ENCODE measurements around the gene DNAJC5. TPM values are rescaled to one million over a fixed set of nuclear protein-coding genes. Genes with fewer than 3 reads are reported as not detected.

DNAJC5 gene
- polyA plus RNA-seq, 1 donor (not counting 4 experiments of a cell fraction or from before 2014, with no cell fraction given): 43.7 TPM

DNA sequence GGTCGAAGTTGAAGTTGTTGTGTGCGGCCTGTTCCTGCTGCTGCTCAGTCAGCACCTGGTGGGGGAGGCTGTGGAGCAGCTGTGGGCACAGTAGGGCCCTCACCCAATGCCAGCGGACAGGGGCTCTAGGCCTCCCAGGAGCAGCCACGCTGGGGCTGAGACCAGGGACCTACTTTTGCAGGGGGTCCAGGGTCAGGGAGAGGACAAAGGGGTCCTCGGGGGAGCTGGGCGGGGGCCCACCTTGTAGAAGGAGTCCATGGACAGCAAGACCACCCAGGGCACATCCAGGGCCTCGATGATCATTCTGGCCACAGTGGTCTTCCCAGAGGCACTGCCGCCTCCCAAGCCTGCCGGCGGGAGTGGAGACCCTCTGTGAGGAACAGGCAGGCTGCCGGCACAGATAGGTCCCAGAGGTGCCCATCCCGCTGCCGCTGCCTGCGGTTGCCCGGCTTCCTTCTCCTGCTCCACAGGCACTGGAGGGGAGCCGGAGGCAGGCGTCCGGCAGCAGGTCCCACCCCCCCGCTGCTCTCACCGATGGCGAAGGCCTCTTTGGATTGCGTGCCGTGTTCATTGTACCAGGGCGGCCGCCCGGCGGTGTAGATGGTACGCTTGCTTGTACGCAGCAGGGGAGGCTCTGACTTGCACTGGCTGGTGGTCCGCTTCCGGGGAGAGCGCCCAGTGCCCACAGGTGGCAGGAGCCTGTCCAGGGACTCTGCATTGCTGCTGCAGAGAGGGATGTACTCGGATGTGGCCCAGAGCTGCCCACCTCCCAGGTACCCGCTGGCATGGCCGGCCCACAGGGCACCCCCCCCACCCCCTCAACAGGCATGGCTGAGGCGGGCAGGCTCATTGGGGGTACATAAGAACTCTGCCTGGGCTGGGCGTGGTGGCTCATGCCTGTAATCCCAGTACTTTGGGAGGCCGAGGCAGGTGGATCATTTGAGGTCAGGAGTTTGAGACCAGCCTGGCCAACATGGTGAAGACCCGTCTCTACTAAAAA is 51.3 kb downstream of the DNAJC5 start:
- Histone ChIP-seq H3K4me1 (ENCODE audit: control insufficient read depth, extremely low read depth, insufficient read depth, low read length) (peaks cover 46% of the 10 kb centered on the region), H3K4me3 (ENCODE audit: control insufficient read depth in 2 of 3, extremely low read depth in 1 of 3, insufficient read depth in 2 of 3, low read depth in 1 of 3, low read length in 3 of 3) (no peak overlapping the region), H4K20me1 (ENCODE audit: control insufficient read depth, extremely low read depth, insufficient read depth, low read length) (peaks cover 43% of the 10 kb centered on the region), H3K9ac (ENCODE audit: control insufficient read depth, extremely low read depth, insufficient read depth, low read length) (no peak overlapping the region), H3K4me2 (ENCODE audit: control insufficient read depth, extremely low read depth, insufficient read depth, low read depth, low read length) (no peak overlapping the region), H3K27me3 (ENCODE audit: control insufficient read depth, extremely low read depth, insufficient read depth, low read length) (no peaks in the 10 kb centered on the region), H2AFZ (ENCODE audit: control insufficient read depth, low read length) (no peak overlapping the region), H3K9me3 (ENCODE audit: control insufficient read depth, low read depth, low read length) (no peaks in the 10 kb centered on the region), H3K27ac (ENCODE audit: control insufficient read depth, insufficient read depth, low read length) (no peak overlapping the region), H3K79me2 (ENCODE audit: control insufficient read depth, insufficient read depth, low read length) (peaks cover 51% of the 10 kb centered on the region), H3K36me3 (ENCODE audit: control insufficient read depth in 2 of 2, extremely low read depth in 1 of 2, insufficient read depth in 2 of 2, low read length in 2 of 2) (peaks cover 16 to 22% of the 10 kb centered on the region in 2 experiments), H3K9me1 (ENCODE audit: control insufficient read depth, extremely low read depth, insufficient read depth, low read length) (peaks cover 8% of the 10 kb centered on the region)
- dilution Hi-C loops (cut with MboI; ENCODE audit: extremely low pct_ligation_motif_present, low sequenced_read_pairs): no loop called here
- TF ChIP-seq EZH2 (IDR thresholded peaks at IDR 0.05; ENCODE audit: low read length): no peak
- TF ChIP-seq, protein P1, sequence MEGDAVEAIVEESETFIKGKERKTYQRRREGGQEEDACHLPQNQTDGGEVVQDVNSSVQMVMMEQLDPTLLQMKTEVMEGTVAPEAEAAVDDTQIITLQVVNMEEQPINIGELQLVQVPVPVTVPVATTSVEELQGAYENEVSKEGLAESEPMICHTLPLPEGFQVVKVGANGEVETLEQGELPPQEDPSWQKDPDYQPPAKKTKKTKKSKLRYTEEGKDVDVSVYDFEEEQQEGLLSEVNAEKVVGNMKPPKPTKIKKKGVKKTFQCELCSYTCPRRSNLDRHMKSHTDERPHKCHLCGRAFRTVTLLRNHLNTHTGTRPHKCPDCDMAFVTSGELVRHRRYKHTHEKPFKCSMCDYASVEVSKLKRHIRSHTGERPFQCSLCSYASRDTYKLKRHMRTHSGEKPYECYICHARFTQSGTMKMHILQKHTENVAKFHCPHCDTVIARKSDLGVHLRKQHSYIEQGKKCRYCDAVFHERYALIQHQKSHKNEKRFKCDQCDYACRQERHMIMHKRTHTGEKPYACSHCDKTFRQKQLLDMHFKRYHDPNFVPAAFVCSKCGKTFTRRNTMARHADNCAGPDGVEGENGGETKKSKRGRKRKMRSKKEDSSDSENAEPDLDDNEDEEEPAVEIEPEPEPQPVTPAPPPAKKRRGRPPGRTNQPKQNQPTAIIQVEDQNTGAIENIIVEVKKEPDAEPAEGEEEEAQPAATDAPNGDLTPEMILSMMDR (optimal IDR thresholded peaks at IDR 0.05 in 1 of 3, IDR thresholded peaks at IDR 0.05 in 1 of 3, conservative IDR thresholded peaks at IDR 0.05 in 1 of 3; ENCODE audit: extremely low read depth in 1 of 3, insufficient read depth in 2 of 3, low read length in 3 of 3): no peak
- FAIRE-seq (no peak), DNase-seq (ENCODE audit: low read depth, low spot score) (no peak)

DNA sequence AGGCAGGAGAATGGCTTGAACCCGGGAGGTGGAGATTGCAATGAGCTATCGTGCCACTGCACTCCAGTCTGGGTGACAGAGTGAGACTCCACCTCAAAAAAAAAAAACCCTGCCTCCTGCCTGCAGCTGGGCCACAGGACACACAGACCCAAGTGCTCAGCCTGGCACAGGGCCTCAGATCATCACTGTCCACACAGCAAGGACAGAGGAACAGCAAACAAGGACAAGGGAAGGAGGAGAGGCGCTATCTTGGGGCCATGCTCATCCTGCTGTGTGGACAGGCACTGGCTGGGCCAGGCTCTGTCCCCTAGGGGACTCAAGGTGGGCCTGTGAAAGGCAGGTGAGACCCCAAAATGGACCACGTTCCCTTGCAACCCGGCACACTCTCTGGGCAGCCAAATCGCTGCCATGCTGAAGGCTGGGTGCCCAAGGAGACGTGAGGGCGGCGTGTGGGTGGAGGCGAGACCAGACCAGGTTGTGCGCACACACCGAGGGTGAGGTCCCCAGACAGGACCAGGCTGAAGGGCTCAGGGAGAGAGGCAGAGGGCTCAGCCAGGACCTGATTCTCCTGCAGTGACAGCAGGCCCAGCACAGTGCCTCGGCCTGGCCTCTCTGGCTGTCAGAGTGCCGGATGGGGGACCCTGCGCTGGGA is 52.2 kb downstream of the DNAJC5 start:
- dilution Hi-C loops (cut with MboI; ENCODE audit: extremely low pct_ligation_motif_present, low sequenced_read_pairs): no loop called here
- Histone ChIP-seq H4K20me1 (ENCODE audit: control insufficient read depth, extremely low read depth, insufficient read depth, low read length) (peaks cover 49% of the 10 kb centered on the region), H3K27me3 (ENCODE audit: control insufficient read depth, extremely low read depth, insufficient read depth, low read length) (no peaks in the 10 kb centered on the region), H3K9me1 (ENCODE audit: control insufficient read depth, extremely low read depth, insufficient read depth, low read length) (peaks cover 8% of the 10 kb centered on the region), H3K9ac (ENCODE audit: control insufficient read depth, extremely low read depth, insufficient read depth, low read length) (no peak overlapping the region), H3K4me2 (ENCODE audit: control insufficient read depth, extremely low read depth, insufficient read depth, low read depth, low read length) (no peak overlapping the region), H2AFZ (ENCODE audit: control insufficient read depth, low read length) (no peak overlapping the region), H3K4me1 (ENCODE audit: control insufficient read depth, extremely low read depth, insufficient read depth, low read length) (peaks cover 51% of the 10 kb centered on the region), H3K27ac (ENCODE audit: control insufficient read depth, insufficient read depth, low read length) (no peak overlapping the region), H3K36me3 (ENCODE audit: control insufficient read depth in 2 of 2, extremely low read depth in 1 of 2, insufficient read depth in 2 of 2, low read length in 2 of 2) (peaks cover 16 to 22% of the 10 kb centered on the region in 2 experiments), H3K4me3 (ENCODE audit: control insufficient read depth in 2 of 3, extremely low read depth in 1 of 3, insufficient read depth in 2 of 3, low read depth in 1 of 3, low read length in 3 of 3) (no peak overlapping the region), H3K79me2 (ENCODE audit: control insufficient read depth, insufficient read depth, low read length) (peaks cover 58% of the 10 kb centered on the region), H3K9me3 (ENCODE audit: control insufficient read depth, low read depth, low read length) (no peaks in the 10 kb centered on the region)
- FAIRE-seq (no peak), DNase-seq (ENCODE audit: low read depth, low spot score) (no peak)
- TF ChIP-seq EZH2 (IDR thresholded peaks at IDR 0.05; ENCODE audit: low read length): no peak
- TF ChIP-seq, protein P1 (optimal IDR thresholded peaks at IDR 0.05 in 1 of 3, IDR thresholded peaks at IDR 0.05 in 1 of 3, conservative IDR thresholded peaks at IDR 0.05 in 1 of 3; ENCODE audit: extremely low read depth in 1 of 3, insufficient read depth in 2 of 3, low read length in 3 of 3): no peak
